HG03520 (cell line): ENCODE data around the gene ADGRD2.
"Not testable (repeated sequence)": the region's sequence is repeated elsewhere in the genome, so short reads cannot be mapped to it uniquely, and the experiment has no call there.

Experiments
- ATAC-seq: cut with Tn5 transposase; IDR thresholded peaks from one replicate; pipeline ENCODE4 v1.9.1; 2021; ENCODE audit warnings: mild to moderate bottlenecking, moderate library complexity; ENCODE audit not compliant: unreplicated experiment

Gene ADGRD2

GRCh38 chr9:124450241-124450924 is at the start of gene ADGRD2:
TSS of gene ADGRD2 (plus strand) at chr9:124450451. CDS start at chr9:124451667, 1,216 bp downstream.
- ATAC-seq, result no peak

GRCh38 chr9:124403246-124403645 is 47.0 kb upstream of the ADGRD2 start:
- no peak for ATAC-seq

- ATAC-seq, result no peak
These were observed 40.8 kb upstream of the ADGRD2 start for GRCh38 chr9:124409410-124409809.

- no peak for ATAC-seq
These were observed 39.8 kb upstream of the ADGRD2 start for GRCh38 chr9:124410321-124410913.

- ATAC-seq, result no peak
These were observed 38.6 kb upstream of the ADGRD2 start for GRCh38 chr9:124411514-124412227.

- ATAC-seq, result no peak
These were observed 38.0 kb upstream of the ADGRD2 start for GRCh38 chr9:124412228-124412575.

- no peak for ATAC-seq
These were observed 35.6 kb upstream of the ADGRD2 start for GRCh38 chr9:124414612-124415011.

- ATAC-seq, result peak; percentile 78
These were observed 35.0 kb upstream of the ADGRD2 start, which contains the start of gene PSMB7 for GRCh38 chr9:124415102-124415851. TSS of gene PSMB7 (minus strand) at chr9:124415442. CDS start at chr9:124415425, 17 bp downstream.

GRCh38 chr9:124415852-124416484 is 34.3 kb upstream of the ADGRD2 start:
- no peak for ATAC-seq

- no peak for ATAC-seq
These were observed 30.3 kb upstream of the ADGRD2 start for GRCh38 chr9:124419832-124420489.

GRCh38 chr9:124420991-124421543 is 29.2 kb upstream of the ADGRD2 start:
- ATAC-seq, result no peak

GRCh38 chr9:124423155-124423554 is 27.1 kb upstream of the ADGRD2 start:
- no peak for ATAC-seq

GRCh38 chr9:124423591-124423990 is 26.7 kb upstream of the ADGRD2 start:
- ATAC-seq, result no peak

GRCh38 chr9:124425733-124426132 is 24.5 kb upstream of the ADGRD2 start:
- not testable (repeated sequence) for ATAC-seq

GRCh38 chr9:124426361-124426760 is 23.9 kb upstream of the ADGRD2 start:
- ATAC-seq, result no peak

- no peak for ATAC-seq
These were observed 23.0 kb upstream of the ADGRD2 start for GRCh38 chr9:124427281-124427680.

GRCh38 chr9:124428751-124429529 is 21.3 kb upstream of the ADGRD2 start:
- ATAC-seq, result no peak

- no peak for ATAC-seq
These were observed 20.8 kb upstream of the ADGRD2 start for GRCh38 chr9:124429530-124429867.

GRCh38 chr9:124436320-124436719 is 13.9 kb upstream of the ADGRD2 start:
- no peak for ATAC-seq
